ENCODE results near the gene SIKE1.

SIKE1 gene

GRCh38 chr1:114735479-114735878 is 45.0 kb downstream of the SIKE1 start:
- Histone ChIP-seq H2AFZ (ENCODE audit: low read length, unreplicated experiment) (no peak overlapping the region), H3K79me2 (ENCODE audit: control insufficient read depth, insufficient read depth, low read length, unreplicated experiment) (peaks cover 34% of the 10 kb centered on the region), H3K27me3 (ENCODE audit: insufficient read depth, low read length) (no peaks in the 10 kb centered on the region), H3K4me1 (ENCODE audit: control insufficient read depth, insufficient read depth, low read length, unreplicated experiment) (no peaks in the 10 kb centered on the region), H3K27ac (ENCODE audit: low read depth, low read length) (no peak overlapping the region), H3K36me3 (ENCODE audit: insufficient read depth, low read length) (peaks cover 75% of the 10 kb centered on the region), H3K4me3 (ENCODE audit: low read depth, low read length) (no peak overlapping the region)

- Histone ChIP-seq H3K27me3 (ENCODE audit: insufficient read depth, low read length) (no peaks in the 10 kb centered on the region), H3K4me3 (ENCODE audit: low read depth, low read length) (no peak overlapping the region), H3K4me1 (ENCODE audit: control insufficient read depth, insufficient read depth, low read length, unreplicated experiment) (no peaks in the 10 kb centered on the region), H3K79me2 (ENCODE audit: control insufficient read depth, insufficient read depth, low read length, unreplicated experiment) (peaks cover 12% of the 10 kb centered on the region), H3K27ac (ENCODE audit: low read depth, low read length) (no peak overlapping the region), H2AFZ (ENCODE audit: low read length, unreplicated experiment) (no peak overlapping the region), H3K36me3 (ENCODE audit: insufficient read depth, low read length) (peaks cover 64% of the 10 kb centered on the region)
These were observed 50.7 kb downstream of the SIKE1 start for GRCh38 chr1:114729782-114730181.

GRCh38 chr1:114728553-114728952 is 51.9 kb downstream of the SIKE1 start:
- Histone ChIP-seq H3K79me2 (ENCODE audit: control insufficient read depth, insufficient read depth, low read length, unreplicated experiment) (peaks cover 12% of the 10 kb centered on the region), H3K4me1 (ENCODE audit: control insufficient read depth, insufficient read depth, low read length, unreplicated experiment) (no peaks in the 10 kb centered on the region), H3K27ac (ENCODE audit: low read depth, low read length) (no peak overlapping the region), H3K27me3 (ENCODE audit: insufficient read depth, low read length) (no peaks in the 10 kb centered on the region), H2AFZ (ENCODE audit: low read length, unreplicated experiment) (no peak overlapping the region), H3K4me3 (ENCODE audit: low read depth, low read length) (no peak overlapping the region), H3K36me3 (ENCODE audit: insufficient read depth, low read length) (peaks cover 64% of the 10 kb centered on the region)

- Histone ChIP-seq H2AFZ (ENCODE audit: low read length, unreplicated experiment) (no peak overlapping the region), H3K36me3 (ENCODE audit: insufficient read depth, low read length) (peaks cover 61% of the 10 kb centered on the region), H3K4me1 (ENCODE audit: control insufficient read depth, insufficient read depth, low read length, unreplicated experiment) (peaks cover under 1% of the 10 kb centered on the region), H3K4me3 (ENCODE audit: low read depth, low read length) (no peak overlapping the region), H3K27me3 (ENCODE audit: insufficient read depth, low read length) (no peaks in the 10 kb centered on the region), H3K27ac (ENCODE audit: low read depth, low read length) (no peak overlapping the region), H3K79me2 (ENCODE audit: control insufficient read depth, insufficient read depth, low read length, unreplicated experiment) (peaks cover 6% of the 10 kb centered on the region)
These were observed 55.3 kb downstream of the SIKE1 start for GRCh38 chr1:114725230-114725629.

GRCh38 chr1:114723915-114724314 is 56.6 kb downstream of the SIKE1 start:
- no peak overlapping the region for H2AFZ ChIP-seq (ENCODE audit: low read length, unreplicated experiment)
- peaks cover 11% of the 10 kb centered on the region for H3K4me1 ChIP-seq (ENCODE audit: control insufficient read depth, insufficient read depth, low read length, unreplicated experiment)
- H3K36me3 ChIP-seq (ENCODE audit: insufficient read depth, low read length) = peaks cover 63% of the 10 kb centered on the region
- no peaks in the 10 kb centered on the region for H3K79me2 ChIP-seq (ENCODE audit: control insufficient read depth, insufficient read depth, low read length, unreplicated experiment)
- H3K27ac ChIP-seq (ENCODE audit: low read depth, low read length) = no peak overlapping the region
- H3K4me3 ChIP-seq (ENCODE audit: low read depth, low read length) = no peak overlapping the region
- no peaks in the 10 kb centered on the region for H3K27me3 ChIP-seq (ENCODE audit: insufficient read depth, low read length)

GRCh38 chr1:114723457-114723856 is 57.0 kb downstream of the SIKE1 start:
- H3K36me3 ChIP-seq (ENCODE audit: insufficient read depth, low read length) = peaks cover 68% of the 10 kb centered on the region

GRCh38 chr1:114720492-114720891 is 60.0 kb downstream of the SIKE1 start:
- peaks cover 16% of the 10 kb centered on the region for H3K4me1 ChIP-seq (ENCODE audit: control insufficient read depth, insufficient read depth, low read length, unreplicated experiment)
- peaks cover 62% of the 10 kb centered on the region for H3K36me3 ChIP-seq (ENCODE audit: insufficient read depth, low read length)
- H3K27ac ChIP-seq (ENCODE audit: low read depth, low read length) = no peak overlapping the region
- H3K79me2 ChIP-seq (ENCODE audit: control insufficient read depth, insufficient read depth, low read length, unreplicated experiment) = peaks cover 11% of the 10 kb centered on the region
- no peak overlapping the region for H2AFZ ChIP-seq (ENCODE audit: low read length, unreplicated experiment)
- H3K27me3 ChIP-seq (ENCODE audit: insufficient read depth, low read length) = no peaks in the 10 kb centered on the region
- H3K4me3 ChIP-seq (ENCODE audit: low read depth, low read length) = no peak overlapping the region

More at GRCh38 chr1:114723457-114723856, 57.0 kb downstream of the SIKE1 start:
- Histone ChIP-seq H3K79me2 (ENCODE audit: control insufficient read depth, insufficient read depth, low read length, unreplicated experiment) (no peaks in the 10 kb centered on the region), H3K4me1 (ENCODE audit: control insufficient read depth, insufficient read depth, low read length, unreplicated experiment) (peaks cover 14% of the 10 kb centered on the region), H3K27me3 (ENCODE audit: insufficient read depth, low read length) (no peaks in the 10 kb centered on the region), H3K27ac (ENCODE audit: low read depth, low read length) (no peak overlapping the region), H3K4me3 (ENCODE audit: low read depth, low read length) (no peak overlapping the region), H2AFZ (ENCODE audit: low read length, unreplicated experiment) (no peak overlapping the region)

Measured in ACC112 (cell line).